Ectodermal cell (in vitro differentiated cells): Measurements from ENCODE around the gene TIGD7.

Source experiments
- H3K27ac ChIP-seq: 2 replicates; pipeline ENCODE4 v1.7.0; 2013; ENCODE audit warnings: mild to moderate bottlenecking, low read depth, low read length; ENCODE audit not compliant: insufficient read depth, poor library complexity, severe bottlenecking
- H3K27me3 ChIP-seq: 2 replicates; pipeline ENCODE4 v1.7.0; 2013; ENCODE audit warnings: mild to moderate bottlenecking, low read length; ENCODE audit not compliant: insufficient read depth, control insufficient read depth, poor library complexity, severe bottlenecking
- H3K36me3 ChIP-seq: one replicate; pipeline ENCODE4 v1.7.0; 2013; ENCODE audit warnings: low read length; ENCODE audit not compliant: control insufficient read depth, insufficient read depth
- H3K4me1 ChIP-seq: one replicate; pipeline ENCODE4 v1.7.0; 2013; ENCODE audit warnings: low read length; ENCODE audit not compliant: control insufficient read depth, insufficient read depth
- H3K4me3 ChIP-seq: 2 replicates; pipeline ENCODE4 v1.7.0; 2013; ENCODE audit warnings: low read depth, low read length, control low read depth; ENCODE audit not compliant: insufficient read depth
- H3K9me3 ChIP-seq: 2 replicates; pipeline ENCODE4 v1.7.0; 2013; ENCODE audit warnings: mild to moderate bottlenecking, low read length, moderate library complexity; ENCODE audit not compliant: control insufficient read depth
- WGBS, 2 experiments: methylation state at CpG; one replicate each; pipeline ENCODE4 v1.1.7; 2013; ENCODE audit warnings: missing lambda C conversion rate in 2 of 2; 5-methylcytosine and 5-hydroxymethylcytosine counted together

The TIGD7 gene

GRCh38 chr16:3317315-3317999, 12.2 kb upstream of the TIGD7 start:
- peaks cover 40% of the 10 kb centered on the region for H3K36me3 ChIP-seq

GRCh38 chr16:3311496-3311895, 6.3 kb upstream of the TIGD7 start:
- H3K9me3 ChIP-seq = peaks cover 4% of the 10 kb centered on the region
- H3K27ac ChIP-seq = no peak overlapping the region
- H3K27me3 ChIP-seq = no peaks in the 10 kb centered on the region
- H3K4me3 ChIP-seq = no peak overlapping the region
- no peaks in the 10 kb centered on the region for H3K4me1 ChIP-seq
- WGBS, 2 experiments = 92 to 94% methylated on average over 4 of the region's 4 CpGs
- peaks cover 58% of the 10 kb centered on the region for H3K36me3 ChIP-seq

More at GRCh38 chr16:3317315-3317999, 12.2 kb upstream of the TIGD7 start:
- WGBS, 2 experiments = 93% methylated on average over 3 of the region's 3 CpGs
- Histone ChIP-seq H3K27me3 (no peaks in the 10 kb centered on the region), H3K27ac (no peak overlapping the region), H3K9me3 (peaks cover 19% of the 10 kb centered on the region), H3K4me1 (no peaks in the 10 kb centered on the region), H3K4me3 (no peak overlapping the region)

GRCh38 chr16:3306078-3306477, 848 bp upstream of the TIGD7 start:
- peaks cover 2% of the 10 kb centered on the region for H3K4me1 ChIP-seq
- no peak overlapping the region for H3K27ac ChIP-seq
- peaks cover 25% of the 10 kb centered on the region for H3K36me3 ChIP-seq
- WGBS, 2 experiments = 80 to 81% methylated on average over 11 of the region's 11 CpGs
- peaks cover 12% of the 10 kb centered on the region for H3K9me3 ChIP-seq
- peaks cover 7% of the 10 kb centered on the region for H3K27me3 ChIP-seq
- H3K4me3 ChIP-seq = peak overlapping the region; percentile 54

GRCh38 chr16:3304370-3304769, 860 bp downstream of the TIGD7 start:
- Histone ChIP-seq H3K36me3 (peaks cover 27% of the 10 kb centered on the region), H3K4me3 (peak overlapping the region; percentile 54), H3K9me3 (peaks cover 12% of the 10 kb centered on the region), H3K4me1 (peaks cover 2% of the 10 kb centered on the region), H3K27ac (no peak overlapping the region), H3K27me3 (peaks cover 7% of the 10 kb centered on the region)
- 90 to 91% methylated on average over 4 of the region's 4 CpGs for WGBS, 2 experiments

GRCh38 chr16:3295783-3296182, 9.4 kb downstream of the TIGD7 start:
- Histone ChIP-seq H3K4me3 (no peak overlapping the region), H3K27me3 (no peaks in the 10 kb centered on the region), H3K27ac (no peak overlapping the region), H3K9me3 (peaks cover 3% of the 10 kb centered on the region), H3K4me1 (no peaks in the 10 kb centered on the region), H3K36me3 (peaks cover 39% of the 10 kb centered on the region)
- 93 to 94% methylated on average over 13 of the region's 13 CpGs for WGBS, 2 experiments

GRCh38 chr16:3295209-3295608, 10.0 kb downstream of the TIGD7 start:
- Histone ChIP-seq H3K36me3 (peaks cover 40% of the 10 kb centered on the region), H3K27me3 (no peaks in the 10 kb centered on the region), H3K4me3 (no peak overlapping the region), H3K4me1 (no peaks in the 10 kb centered on the region), H3K9me3 (peaks cover 6% of the 10 kb centered on the region), H3K27ac (no peak overlapping the region)
- WGBS, 2 experiments = 95 to 96% methylated on average over 45 of the region's 45 CpGs

GRCh38 chr16:3292604-3293003, 12.6 kb downstream of the TIGD7 start:
- no peaks in the 10 kb centered on the region for H3K27me3 ChIP-seq
- no peaks in the 10 kb centered on the region for H3K4me1 ChIP-seq
- no peak overlapping the region for H3K27ac ChIP-seq
- peaks cover 65% of the 10 kb centered on the region for H3K36me3 ChIP-seq
- WGBS, 2 experiments = 94 to 97% methylated on average over 3 of the region's 3 CpGs
- no peak overlapping the region for H3K4me3 ChIP-seq
- peaks cover 19% of the 10 kb centered on the region for H3K9me3 ChIP-seq

GRCh38 chr16:3289998-3290673, 15.1 kb downstream of the TIGD7 start:
- WGBS, 2 experiments = 95 to 97% methylated on average over 16 of the region's 16 CpGs
- H3K27ac ChIP-seq = no peak overlapping the region
- H3K36me3 ChIP-seq = peaks cover 78% of the 10 kb centered on the region
- peaks cover 2% of the 10 kb centered on the region for H3K4me1 ChIP-seq
- no peak overlapping the region for H3K4me3 ChIP-seq
- no peaks in the 10 kb centered on the region for H3K27me3 ChIP-seq
- H3K9me3 ChIP-seq = peaks cover 21% of the 10 kb centered on the region

GRCh38 chr16:3285131-3285530, 20.1 kb downstream of the TIGD7 start:
- peaks cover 51% of the 10 kb centered on the region for H3K36me3 ChIP-seq
- H3K4me3 ChIP-seq = peak overlapping the region; percentile 96
- peaks cover 12% of the 10 kb centered on the region for H3K4me1 ChIP-seq
- H3K27ac ChIP-seq = no peak overlapping the region
- 73 to 74% methylated on average over 6 of the region's 6 CpGs for WGBS, 2 experiments
- H3K9me3 ChIP-seq = peaks cover 15% of the 10 kb centered on the region
- no peaks in the 10 kb centered on the region for H3K27me3 ChIP-seq

- WGBS, 2 experiments = 6% methylated on average over 56 of the region's 56 CpGs
- Histone ChIP-seq H3K27me3 (no peaks in the 10 kb centered on the region), H3K4me3 (peak overlapping the region; percentile 96), H3K4me1 (peaks cover 12% of the 10 kb centered on the region), H3K27ac (peak overlapping the region; percentile 97), H3K9me3 (peaks cover 5% of the 10 kb centered on the region), H3K36me3 (peaks cover 38% of the 10 kb centered on the region)
Measured at GRCh38 chr16:3283543-3284447, 21.4 kb downstream of the TIGD7 start.
